GM19397 (cell line): ENCODE results near the gene RNU6-9.
"Not testable (repeated sequence)": the region's sequence is repeated elsewhere in the genome, so short reads cannot be mapped to it uniquely, and the experiment has no call there.

Experiments used
- ATAC-seq: cut with Tn5 transposase; IDR thresholded peaks from one replicate; pipeline ENCODE4 v1.9.1; 2021; ENCODE audit warnings: mild to moderate bottlenecking, moderate library complexity; ENCODE audit not compliant: unreplicated experiment

The RNU6-9 gene

DNA sequence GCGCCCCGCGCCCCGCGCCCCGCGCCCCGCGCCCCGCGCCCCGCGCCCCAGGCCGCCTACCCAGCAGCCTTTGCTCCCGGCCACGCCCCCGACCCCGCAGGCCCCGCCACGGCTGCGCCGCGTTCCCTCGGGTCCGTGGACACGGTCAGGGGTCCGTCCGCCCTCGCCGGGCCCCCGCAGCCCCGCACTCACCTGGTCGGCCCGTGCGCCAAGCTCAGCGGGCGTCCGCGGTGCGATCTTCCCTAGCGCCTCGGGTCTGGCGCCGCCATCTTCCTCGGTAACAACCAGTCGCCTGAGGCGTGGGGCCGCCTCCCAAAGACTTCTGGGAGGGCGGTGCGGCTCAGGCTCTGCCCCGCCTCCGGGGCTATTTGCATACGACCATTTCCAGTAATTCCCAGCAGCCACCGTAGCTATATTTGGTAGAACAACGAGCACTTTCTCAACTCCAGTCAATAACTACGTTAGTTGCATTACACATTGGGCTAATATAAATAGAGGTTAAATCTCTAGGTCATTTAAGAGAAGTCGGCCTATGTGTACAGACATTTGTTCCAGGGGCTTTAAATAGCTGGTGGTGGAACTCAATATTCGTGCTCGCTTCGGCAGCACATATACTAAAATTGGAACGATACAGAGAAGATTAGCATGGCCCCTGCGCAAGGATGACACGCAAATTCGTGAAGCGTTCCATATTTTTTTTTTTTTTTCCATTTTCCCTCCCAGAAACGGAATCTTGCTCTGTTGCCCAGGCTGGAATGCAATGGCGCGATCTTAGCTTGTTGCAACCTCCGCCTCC lies at the start of gene RNU6-9, which contains the start of gene MED16:
TSS of gene RNU6-9 (plus strand) at position 591 of the 796 bp plus-strand sequence.
TSS of gene MED16 (minus strand) at position 294 of the 796 bp plus-strand sequence. CDS start 2,056 bp downstream, outside the sequence.
- ATAC-seq, result peak; percentile 81

DNA sequence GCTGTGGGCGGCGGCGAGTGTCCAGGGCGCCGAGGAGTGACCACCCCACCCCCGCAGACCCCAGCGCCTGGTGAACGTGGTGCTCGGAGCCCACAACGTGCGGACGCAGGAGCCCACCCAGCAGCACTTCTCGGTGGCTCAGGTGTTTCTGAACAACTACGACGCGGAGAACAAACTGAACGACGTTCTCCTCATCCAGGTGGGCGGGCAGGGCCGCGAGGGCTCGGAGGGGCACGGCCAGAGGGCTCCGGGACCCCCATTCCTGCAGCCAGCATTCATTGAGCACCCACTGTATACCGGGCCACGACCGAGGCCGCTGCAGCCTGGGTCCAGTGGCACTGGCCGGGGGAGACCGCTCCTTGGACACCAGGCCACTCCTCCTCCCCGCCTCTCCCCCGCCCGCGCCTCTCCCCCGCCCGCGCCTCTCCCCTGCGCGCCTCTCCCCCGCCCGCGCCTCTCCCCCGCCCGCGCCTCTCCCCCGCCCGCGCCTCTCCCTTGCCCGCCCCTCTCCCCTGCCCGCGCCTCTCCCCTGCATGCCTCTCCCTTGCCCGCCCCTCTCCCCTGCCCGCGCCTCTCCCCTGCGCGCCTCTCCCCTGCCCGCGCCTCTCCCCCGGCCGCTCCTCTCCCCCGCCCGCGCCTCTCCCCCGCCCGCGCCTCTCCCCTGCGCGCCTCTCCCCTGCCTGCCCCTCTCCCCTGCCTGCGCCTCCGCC lies 49.3 kb upstream of the RNU6-9 start:
- no peak for ATAC-seq

DNA sequence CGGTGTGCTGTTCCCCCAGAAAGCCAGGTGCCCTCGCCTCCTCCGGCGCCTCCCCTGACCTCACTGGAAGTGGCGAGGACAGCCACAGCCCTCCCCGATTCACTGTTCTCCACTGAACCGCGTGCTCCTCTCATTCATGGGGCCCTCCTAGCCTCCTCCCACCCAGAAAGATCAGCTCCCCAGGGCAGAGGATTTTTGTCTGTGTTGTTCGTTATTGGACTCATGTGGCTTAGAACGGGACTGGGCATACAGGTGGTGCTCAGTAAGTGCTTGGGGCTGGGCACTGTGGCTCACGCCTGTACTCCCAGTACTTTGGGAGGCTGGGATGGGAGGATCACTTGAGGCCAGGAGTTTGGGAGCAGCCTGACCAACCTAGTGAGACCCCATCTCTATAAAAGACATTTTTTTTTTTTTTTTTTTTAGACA lies 48.7 kb upstream of the RNU6-9 start:
- no peak for ATAC-seq

DNA sequence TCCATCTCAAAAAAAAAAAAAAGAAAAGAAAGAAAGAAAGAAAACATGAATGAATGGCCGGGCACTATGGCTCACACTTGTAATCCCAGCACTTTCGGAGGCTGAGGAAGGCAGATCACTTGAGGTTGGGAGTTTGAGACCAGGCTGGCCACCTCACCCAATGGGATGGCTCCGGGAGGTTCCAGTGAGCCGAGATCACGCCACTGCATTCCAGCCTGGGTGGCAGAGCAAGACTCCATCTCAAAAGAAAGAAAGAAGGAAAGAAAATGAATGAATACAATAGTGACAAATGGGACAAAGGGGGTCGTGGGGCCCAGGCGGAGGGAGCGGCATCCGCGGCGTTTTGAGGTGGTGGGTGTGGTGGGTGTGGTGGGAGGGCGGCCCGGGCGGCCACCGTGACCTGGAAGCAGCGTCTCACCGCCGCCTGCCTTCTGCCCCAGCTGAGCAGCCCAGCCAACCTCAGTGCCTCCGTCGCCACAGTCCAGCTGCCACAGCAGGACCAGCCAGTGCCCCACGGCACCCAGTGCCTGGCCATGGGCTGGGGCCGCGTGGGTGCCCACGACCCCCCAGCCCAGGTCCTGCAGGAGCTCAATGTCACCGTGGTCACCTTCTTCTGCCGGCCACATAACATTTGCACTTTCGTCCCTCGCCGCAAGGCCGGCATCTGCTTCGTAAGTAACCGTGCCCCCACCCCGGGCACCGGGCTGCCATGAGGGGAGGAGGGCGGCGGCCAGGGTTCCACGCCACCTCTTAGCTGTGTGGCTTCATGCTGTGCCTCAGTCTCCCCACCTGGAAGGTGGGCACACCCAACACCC lies 47.4 kb upstream of the RNU6-9 start:
- ATAC-seq, result no peak

DNA sequence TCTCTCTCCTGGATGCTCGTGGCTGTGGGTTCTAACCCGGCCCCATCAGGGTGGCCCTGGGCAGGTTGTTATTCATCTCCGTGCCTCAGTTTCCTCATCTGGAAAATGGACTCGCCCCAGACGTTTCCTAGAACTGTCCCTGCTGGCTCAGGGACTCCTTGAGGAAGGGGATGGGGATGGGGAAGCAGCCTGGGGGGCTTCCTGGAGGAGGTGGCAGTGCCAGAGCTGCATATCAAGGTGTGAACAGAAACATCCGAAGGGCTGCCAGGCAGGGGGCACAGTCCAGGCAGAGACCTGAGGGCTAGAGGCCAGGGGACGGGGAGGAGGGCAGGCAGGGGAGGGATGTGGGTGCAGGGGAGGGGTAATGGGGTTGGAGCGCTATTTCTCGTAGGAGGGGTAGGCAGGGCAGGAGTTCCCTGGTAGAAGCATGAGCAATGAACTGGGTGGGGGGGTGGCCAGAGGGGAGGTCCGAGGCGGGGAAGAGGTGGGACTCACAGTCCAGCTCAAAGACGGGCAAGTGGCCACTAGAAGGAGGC lies 44.8 kb upstream of the RNU6-9 start:
- no peak for ATAC-seq

DNA sequence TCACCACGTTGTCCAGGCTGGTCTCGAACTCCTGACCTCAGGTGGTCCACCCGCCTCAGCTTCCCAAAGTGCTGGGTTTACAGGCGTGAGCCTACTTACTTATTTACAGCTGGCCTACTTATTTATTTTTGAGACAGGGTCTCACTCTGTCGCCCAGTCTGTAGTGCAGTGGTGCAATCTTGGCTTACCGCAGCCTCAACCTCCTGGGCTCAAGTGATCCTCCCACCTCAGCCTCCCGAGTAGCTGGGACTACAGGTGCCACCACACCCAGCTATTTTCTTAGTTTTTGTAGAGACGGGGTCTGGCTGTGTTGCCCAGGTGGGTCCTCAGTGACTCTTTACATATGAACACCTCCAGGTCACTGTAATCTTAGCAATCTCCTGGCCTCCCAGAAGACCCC lies 44.1 kb upstream of the RNU6-9 start:
- ATAC-seq, result not testable (repeated sequence)

DNA sequence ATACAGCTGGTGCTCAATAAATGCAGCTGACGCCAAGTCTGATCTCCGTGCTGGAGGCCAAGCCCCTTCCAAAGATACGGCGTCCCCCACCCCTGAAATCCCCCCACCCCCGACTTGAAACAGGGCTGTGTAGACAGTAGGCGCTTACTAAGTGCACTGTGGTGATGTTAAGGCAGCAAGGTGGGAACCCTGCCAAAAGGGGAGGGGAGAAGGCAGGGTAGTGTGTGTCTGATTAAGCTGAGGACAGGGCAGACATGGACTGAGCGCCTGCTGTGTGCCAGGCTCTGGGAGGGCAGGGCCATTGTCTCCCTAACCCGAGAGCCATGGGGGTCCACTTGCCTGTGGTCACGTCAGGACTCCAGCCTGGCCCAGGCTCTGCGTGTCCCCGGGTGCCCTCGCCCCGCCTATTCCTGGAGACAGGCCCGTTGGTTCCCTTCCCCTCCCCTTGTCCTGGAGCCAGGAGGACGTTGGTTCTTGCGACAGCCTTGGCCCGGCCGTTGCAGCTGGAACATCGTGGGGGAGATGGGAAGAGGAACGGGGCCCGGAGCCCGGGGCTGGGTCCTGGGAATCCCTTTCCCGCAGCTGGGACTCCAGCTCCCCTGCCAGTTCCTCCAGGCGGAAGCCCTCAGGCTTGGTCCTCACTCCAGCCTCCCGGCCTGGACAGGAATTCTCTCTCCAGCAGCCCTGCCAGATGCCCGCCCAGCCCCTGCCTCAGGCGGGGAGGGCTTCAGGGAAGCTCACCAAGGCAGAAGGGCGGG lies 42.9 kb upstream of the RNU6-9 start:
- ATAC-seq, result no peak

DNA sequence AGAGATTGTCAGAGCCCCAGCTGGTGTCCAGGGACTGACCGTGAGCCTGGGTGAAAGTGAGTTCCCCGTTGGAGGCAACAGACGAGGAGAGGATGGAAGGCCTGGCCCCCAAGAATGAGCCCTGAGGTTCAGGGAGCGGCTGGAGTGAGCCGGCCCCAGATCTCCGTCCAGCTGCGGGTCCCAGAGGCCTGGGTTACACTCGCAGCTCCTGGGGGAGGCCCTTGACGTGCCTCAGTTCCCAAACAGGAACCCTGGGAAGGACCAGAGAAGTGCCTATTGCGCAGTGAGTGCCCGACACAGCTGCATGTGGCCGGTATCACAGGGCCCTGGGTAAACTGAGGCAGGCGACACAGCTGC lies 42.3 kb upstream of the RNU6-9 start:
- no peak for ATAC-seq

DNA sequence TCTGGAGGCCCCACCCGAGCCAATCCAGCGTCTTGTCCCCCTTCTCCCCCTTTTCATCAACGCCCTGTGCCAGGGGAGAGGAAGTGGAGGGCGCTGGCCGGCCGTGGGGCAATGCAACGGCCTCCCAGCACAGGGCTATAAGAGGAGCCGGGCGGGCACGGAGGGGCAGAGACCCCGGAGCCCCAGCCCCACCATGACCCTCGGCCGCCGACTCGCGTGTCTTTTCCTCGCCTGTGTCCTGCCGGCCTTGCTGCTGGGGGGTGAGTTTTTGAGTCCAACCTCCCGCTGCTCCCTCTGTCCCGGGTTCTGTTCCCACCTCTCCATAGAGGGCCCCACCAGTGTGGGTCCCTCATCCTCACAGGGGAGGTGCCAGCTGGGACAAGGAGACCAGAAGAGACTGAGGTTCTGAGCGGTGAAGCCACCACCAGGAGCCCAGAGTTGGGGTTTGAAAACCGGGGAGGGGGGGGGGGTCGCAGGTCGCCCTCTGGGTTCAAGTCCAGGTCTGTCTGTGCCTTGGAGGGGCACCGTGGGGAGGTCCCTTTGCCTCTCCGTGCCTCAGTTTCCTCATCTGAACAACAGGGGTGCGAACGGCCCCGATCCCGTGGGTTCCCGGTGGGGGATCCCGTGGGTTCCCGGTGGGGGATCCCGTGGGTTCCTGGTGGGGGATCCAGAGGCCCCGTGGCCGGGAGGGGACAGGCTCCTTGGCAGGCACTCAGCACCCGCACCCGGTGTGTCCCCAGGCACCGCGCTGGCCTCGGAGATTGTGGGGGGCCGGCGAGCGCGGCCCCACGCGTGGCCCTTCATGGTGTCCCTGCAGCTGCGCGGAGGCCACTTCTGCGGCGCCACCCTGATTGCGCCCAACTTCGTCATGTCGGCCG lies 40.9 kb upstream of the RNU6-9 start, which contains the start of gene ELANE:
TSS of gene ELANE (plus strand) at position 168 of the 878 bp plus-strand sequence. CDS start at position 194, 26 bp downstream.
- no peak for ATAC-seq

DNA sequence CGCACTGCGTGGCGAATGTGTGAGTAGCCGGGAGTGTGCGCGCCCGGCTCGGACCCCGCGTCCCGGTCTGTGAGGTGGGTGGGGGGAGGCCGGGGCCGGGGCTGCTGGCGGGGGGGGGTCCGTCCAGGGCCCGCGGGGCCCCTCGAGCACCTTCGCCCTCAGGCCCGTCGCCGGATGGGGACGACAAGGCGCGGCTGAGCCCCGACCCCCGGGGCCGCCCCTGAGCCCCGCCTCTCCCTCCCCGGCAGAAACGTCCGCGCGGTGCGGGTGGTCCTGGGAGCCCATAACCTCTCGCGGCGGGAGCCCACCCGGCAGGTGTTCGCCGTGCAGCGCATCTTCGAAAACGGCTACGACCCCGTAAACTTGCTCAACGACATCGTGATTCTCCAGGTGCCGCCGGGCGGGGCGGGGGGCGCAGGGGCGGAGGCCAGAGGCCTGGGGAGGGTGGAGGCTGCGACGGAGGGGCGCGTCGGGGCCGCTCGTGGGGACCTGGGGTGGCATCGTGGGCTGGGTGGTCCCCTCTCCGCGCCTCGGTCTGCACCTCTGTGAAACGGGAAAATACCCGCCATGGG lies 40.2 kb upstream of the RNU6-9 start:
- no peak for ATAC-seq

DNA sequence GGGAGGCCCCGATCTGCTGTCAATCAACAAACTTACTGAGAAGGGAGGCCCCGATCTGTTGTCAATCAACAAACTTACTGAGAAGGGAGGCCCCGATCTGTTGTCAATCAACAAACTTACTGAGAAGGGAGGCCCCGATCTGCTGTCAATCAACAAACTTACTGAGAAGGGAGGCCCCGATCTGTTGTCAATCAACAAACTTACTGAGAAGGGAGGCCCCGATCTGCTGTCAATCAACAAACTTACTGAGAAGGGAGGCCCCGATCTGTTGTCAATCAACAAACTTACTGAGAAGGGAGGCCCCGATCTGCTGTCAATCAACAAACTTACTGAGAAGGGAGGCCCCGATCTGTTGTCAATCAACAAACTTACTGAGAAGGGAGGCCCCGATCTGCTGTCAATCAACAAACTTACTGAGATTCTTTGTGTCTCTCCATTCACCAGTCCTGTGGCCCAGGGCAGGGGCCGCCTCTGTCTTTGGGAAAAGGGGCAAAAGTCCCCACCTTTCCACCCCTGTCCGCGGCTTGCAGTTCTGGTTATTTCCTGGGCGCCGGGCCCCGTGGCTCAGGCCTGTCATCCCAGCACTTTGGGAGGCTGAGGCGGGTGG lies 39.6 kb upstream of the RNU6-9 start:
- not testable (repeated sequence) for ATAC-seq

DNA sequence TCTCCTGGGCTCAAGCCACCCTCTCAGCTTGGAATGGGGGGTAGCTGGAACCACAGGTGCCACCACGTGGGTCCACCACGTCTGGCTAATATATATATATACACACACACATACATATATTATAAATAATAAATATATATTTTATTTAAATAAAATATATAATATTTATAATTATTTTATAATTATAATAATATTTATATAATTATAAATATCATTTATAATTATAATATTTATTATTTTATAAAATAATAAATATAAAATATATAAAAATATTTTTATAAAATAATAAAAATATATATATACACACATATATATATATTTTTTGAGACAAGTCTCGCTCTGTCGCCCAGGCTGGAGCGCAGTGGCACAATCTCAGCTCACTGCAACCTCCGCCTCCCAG lies 38.7 kb upstream of the RNU6-9 start:
- no peak for ATAC-seq

DNA sequence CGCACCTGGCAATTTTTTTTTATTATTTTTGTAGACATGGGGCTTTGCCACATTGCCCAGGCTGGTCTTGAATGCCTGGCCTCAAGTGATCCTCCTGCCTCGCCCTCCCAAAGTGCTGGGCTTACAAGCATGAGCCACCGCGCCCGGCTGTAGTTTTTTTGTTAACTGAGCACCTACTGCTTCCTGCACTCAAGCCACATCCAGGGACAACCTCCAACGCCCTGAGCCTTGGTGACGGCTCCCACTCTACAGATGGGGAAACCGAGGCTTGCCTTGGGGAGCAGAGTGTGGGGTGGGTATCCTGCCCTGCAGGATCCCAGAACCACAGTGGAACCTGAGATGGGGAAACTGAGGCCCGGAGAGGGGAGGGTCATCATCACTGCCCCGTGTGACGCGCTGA lies 38.1 kb upstream of the RNU6-9 start:
- no peak for ATAC-seq

DNA sequence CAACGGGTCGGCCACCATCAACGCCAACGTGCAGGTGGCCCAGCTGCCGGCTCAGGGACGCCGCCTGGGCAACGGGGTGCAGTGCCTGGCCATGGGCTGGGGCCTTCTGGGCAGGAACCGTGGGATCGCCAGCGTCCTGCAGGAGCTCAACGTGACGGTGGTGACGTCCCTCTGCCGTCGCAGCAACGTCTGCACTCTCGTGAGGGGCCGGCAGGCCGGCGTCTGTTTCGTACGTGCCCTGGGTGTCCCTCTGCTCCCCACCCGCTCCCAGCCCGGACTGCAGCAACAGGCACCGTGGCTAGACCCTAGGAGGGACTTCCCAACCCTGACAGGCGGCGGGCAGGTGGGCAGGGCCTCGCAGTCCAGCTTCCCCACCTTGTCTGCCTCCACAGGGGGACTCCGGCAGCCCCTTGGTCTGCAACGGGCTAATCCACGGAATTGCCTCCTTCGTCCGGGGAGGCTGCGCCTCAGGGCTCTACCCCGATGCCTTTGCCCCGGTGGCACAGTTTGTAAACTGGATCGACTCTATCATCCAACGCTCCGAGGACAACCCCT lies 37.6 kb upstream of the RNU6-9 start:
- ATAC-seq, result no peak

DNA sequence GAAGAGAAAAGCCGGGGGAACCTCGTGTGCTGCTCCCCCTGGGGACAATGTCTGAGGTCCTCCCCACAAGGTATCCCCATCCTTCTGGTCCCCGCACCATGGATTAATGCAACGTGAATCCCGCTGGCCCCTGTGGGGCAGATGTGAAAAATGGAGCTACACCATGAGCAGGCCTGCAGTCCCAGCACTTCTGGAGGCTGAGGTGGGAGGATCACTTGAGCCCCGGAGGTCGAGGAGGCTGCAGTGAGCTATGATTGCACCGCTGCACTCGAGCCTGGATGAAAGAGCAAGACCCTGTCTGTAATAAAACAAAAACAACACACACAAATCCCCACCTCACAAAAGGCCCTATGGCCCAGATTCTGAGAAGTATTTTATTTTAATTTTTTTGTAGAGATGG lies 35.0 kb upstream of the RNU6-9 start:
- ATAC-seq, result no peak

DNA sequence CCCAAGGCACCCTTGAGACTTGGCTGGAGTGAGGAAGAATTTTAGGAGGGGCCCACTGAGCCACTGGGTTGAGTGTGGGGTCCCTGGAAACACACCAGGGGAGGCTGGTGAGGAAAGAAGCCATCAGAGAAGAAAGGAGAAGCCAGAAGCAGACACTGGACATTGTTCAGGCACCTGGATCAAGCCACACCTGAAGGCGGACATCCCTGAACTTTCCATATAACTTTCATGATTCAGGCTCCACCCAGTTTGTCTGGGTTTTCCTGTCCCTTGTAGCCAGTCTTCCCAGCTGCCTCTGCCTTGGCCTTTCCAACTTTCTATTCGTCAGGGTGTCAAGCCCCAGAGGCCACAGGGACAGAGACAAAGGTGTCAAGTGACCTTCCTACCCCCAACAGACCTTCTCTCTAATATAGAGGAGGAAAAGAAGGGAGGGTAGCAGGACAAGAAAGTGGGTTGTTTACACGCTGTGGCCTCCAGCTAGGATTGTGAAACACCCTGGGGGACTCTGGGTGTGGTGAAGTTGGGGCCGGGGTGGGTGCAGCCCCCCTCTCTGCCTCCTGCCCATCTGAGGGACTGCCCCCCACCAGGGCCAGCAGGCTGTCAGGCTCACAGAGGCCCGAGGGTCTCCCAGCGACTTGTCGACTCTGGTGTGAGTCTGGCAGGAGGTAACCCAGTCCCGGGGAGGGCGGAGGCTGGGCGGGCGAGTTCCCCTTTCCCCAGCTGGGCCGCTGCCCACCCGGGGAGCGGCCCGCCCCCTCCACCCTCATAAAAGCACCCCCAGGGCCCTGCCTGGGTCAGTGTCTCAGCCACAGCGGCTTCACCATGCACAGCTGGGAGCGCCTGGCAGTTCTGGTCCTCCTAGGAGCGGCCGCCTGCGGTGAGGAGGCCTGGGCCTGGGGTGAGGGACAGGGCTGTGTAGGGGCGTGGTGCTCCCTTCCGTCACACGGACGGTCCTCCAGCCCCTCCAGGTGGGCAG lies 34.1 kb upstream of the RNU6-9 start, which contains the start of gene CFD:
TSS of gene CFD (plus strand) at position 797 of the 976 bp plus-strand sequence. CDS start at position 823, 26 bp downstream.
- no peak for ATAC-seq
